Aorta (tissue), 5 donors: Measurements from ENCODE around the gene MRC2. TPM values are rescaled to one million over a fixed set of nuclear protein-coding genes. Genes with fewer than 3 reads are reported as not detected.
A peak's percentile ranks its signal among the peaks of the same experiment; 100 is the strongest.
"Not testable (repeated sequence)": the region's sequence is repeated elsewhere in the genome, so short reads cannot be mapped to it uniquely, and the experiment has no call there.

ENCODE experiments used
- ATAC-seq: fragments of 200-7000 bp; cut with Tn5 transposase; one replicate; pipeline ENCODE4 v1.9.1; 2022; ENCODE audit warnings: moderate library complexity; ENCODE audit not compliant: low FRiP score
- DNase-seq, 2 donors: peaks; one replicate each; pipeline ENCODE4 v3.0.0-alpha.2; 2020
- H3K27ac ChIP-seq, 2 donors: one replicate each; pipeline ENCODE4 v1.5.1; 2013; ENCODE audit warnings: low read length in 2 of 2, mild to moderate bottlenecking in 2 of 2, moderate library complexity in 2 of 2, control low read depth in 1 of 2, inconsistent platforms in 1 of 2, low read depth in 1 of 2
- H3K27me3 ChIP-seq, 2 donors: one replicate each; pipeline ENCODE4 v1.6.1; 2013; ENCODE audit warnings: control low read depth in 1 of 2, low read length in 1 of 2, mild to moderate bottlenecking in 1 of 2, moderate library complexity in 1 of 2; ENCODE audit not compliant: insufficient read depth in 2 of 2, control insufficient read depth in 1 of 2
- H3K36me3 ChIP-seq, 2 donors: one replicate each; pipeline ENCODE4 v1.6.1; 2013; ENCODE audit warnings: control low read depth in 1 of 2, low read length in 1 of 2, mild to moderate bottlenecking in 1 of 2; ENCODE audit not compliant: insufficient read depth in 2 of 2, control insufficient read depth in 1 of 2
- H3K4me1 ChIP-seq, 2 donors: one replicate each; pipeline ENCODE4 v1.6.1; 2013; ENCODE audit warnings: low read length in 2 of 2, control low read depth in 1 of 2, mild to moderate bottlenecking in 1 of 2, moderate library complexity in 1 of 2; ENCODE audit not compliant: insufficient read depth in 2 of 2, control insufficient read depth in 1 of 2
- H3K4me3 ChIP-seq, 2 donors: one replicate each; pipeline ENCODE4 v1.5.1; 2013; ENCODE audit warnings: low read length in 2 of 2, control low read depth in 1 of 2, mild to moderate bottlenecking in 1 of 2
- H3K9me3 ChIP-seq: one replicate; pipeline ENCODE4 v1.6.1; 2013; ENCODE audit warnings: mild to moderate bottlenecking, low read length; ENCODE audit not compliant: control insufficient read depth
- WGBS, 2 donors: extraction: QIAGEN DNeasy Blood & Tissue Kit; methylation state at CpG; one replicate each; pipeline ENCODE4 v1.1.7; 2013; 5-methylcytosine and 5-hydroxymethylcytosine counted together
- intact Hi-C, 2 donors: fragments of 100-400 bp; cut with DNase I; formaldehyde crosslinking; loops; one replicate each; pipeline versions ENCODE4 v1.14.2 to v1.15.0; 2022
- polyA plus RNA-seq, 2 donors: library from polyadenylated mRNA; stranded (reverse); fragments of 200-250 nt; gene quantifications; one replicate each; pipeline ENCODE4 v1.2.3, GENCODE V29; 2013
- total RNA-seq, 2 donors: library from RNA; stranded (reverse); fragmentation: NEBNext Ultra II Directional; extraction: Animal tissue kit (Norgen Biotek cat#: 25700); gene quantifications; one replicate each; pipeline ENCODE4 v1.2.1, GENCODE V29; 2021
- donor health status: healthy with polysubstance abuse.
- donor health status: Bipolar disorder and iron deficiency.
- donor health status: DM: no; HTN: no; CAD: no.
- donor health status: DM: no; HTN: no; CAD: no.
- donor health status: DM: yes; HTN: yes; CAD: no.

Gene MRC2
- total and polyA plus RNA-seq, 4 donors, result 15.3 to 232 (median 122) TPM

DNA sequence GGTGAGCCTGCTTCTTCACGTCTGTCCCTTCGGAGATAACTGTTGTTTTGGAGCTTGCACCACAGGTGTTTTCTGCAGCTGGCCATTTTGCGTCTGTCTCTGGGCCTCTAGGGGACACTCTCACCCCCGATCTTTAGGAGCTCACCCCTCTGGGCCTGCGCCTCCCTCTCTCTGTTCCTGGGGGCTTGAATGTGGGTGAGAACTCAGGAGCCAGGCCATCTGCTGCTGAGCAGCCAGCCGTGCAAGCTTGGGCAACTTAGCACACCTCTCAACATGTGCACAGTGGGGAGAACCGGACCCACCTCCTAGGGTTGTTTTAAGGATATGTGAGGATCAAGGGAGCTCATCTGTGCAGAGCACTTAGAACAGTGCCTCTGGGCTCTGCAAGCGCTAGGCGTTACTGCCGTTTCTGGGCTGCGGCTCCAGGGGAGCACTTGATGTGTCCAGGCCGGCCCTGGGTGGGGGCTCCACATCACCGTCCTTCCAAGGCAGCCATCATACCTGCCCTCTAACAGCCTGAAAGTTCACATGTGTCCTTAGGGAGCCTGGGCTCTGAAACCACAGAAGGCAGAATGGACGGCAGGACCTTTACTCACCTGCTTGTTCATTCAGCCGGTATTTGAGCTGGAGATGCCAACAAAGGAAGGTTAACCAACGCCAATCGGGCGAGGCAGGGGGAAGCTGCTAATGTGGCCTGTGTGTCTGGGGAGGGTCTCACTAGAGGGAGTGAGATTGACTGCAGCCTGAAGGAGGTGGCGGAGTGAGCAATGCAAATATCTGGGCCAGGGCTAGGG lies 66.3 kb downstream of the MRC2 start:
- intact Hi-C loops, result no loop called here

DNA sequence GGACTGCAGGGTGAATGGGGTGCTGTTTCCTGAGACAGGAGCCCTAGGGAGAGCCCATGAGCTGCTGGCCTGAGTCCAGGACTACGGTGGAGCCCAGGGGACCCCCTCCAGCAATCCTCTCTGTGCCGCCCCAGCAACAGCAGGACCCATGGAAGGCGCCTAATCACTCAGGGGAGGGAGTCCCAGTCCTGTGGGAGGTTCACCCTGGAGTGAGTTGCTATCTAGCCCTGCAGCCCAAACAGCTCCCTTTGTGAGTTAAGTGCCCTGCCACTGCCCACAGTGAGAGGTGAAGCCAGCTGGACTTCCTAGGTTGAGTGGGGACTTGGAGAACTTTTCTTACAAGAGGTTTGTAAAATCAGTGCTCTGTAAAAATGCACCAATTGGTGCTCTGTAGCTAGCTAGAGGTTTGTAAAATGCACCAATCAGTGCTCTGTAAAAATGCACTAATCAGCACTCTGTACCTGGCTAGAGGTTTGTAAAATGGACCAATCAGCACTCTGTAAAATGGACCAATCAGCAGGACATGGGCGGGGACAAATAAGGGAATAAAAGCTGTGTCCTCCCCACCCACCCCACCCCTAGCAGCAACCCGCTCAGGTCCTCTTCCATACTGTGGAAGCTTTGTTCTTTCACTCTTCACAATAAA lies 67.7 kb downstream of the MRC2 start:
- H3K27me3 ChIP-seq, DNase-seq, intact Hi-C loops, H3K36me3 ChIP-seq, H3K4me3 ChIP-seq, H3K4me1 ChIP-seq, ATAC-seq, H3K27ac ChIP-seq, H3K9me3 ChIP-seq: not testable (repeated sequence)
- WGBS, 2 donors, result 90 to 95% methylated on average over 5 of the region's 5 CpGs

More for the DNA sequence above, 66.3 kb downstream of the MRC2 start:
- DNase-seq (no peak), ATAC-seq (no peak)
- H3K36me3 ChIP-seq, result peaks cover 3 to 4% of the 10 kb centered on the region in 2 donors
- no peaks in the 10 kb centered on the region for H3K9me3 ChIP-seq
- WGBS, 2 donors, result 81 to 83% methylated on average over 19 of the region's 19 CpGs
- H3K27me3 ChIP-seq, result no peaks in the 10 kb centered on the region
- H3K4me1 ChIP-seq, result no peaks in the 10 kb centered on the region
- no peak overlapping the region for H3K4me3 ChIP-seq
- no peak overlapping the region for H3K27ac ChIP-seq

DNA sequence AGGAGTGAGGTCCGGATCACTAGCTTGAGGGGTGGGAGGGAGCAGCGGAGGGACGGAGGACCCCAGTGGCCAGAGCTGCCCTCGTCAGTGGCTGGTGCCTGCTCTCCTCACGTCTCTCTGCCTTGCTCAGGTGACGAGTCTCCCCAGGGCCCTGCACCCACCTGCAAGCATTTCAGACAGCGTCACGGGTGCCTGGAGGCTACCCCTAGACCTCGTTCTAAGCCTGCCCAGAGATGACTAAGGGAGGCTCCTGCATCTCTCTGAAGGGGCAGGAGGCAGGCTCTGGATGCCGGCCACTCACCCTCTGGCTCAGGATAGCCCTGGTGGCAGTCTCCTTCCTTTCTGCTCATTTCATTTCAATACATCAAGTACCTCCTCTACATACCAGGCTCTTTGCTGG lies 68.8 kb downstream of the MRC2 start:
- Histone ChIP-seq H3K4me1 (no peaks in the 10 kb centered on the region), H3K4me3 (no peak overlapping the region), H3K36me3 (no peaks in the 10 kb centered on the region), H3K27ac (no peak overlapping the region), H3K9me3 (no peaks in the 10 kb centered on the region), H3K27me3 (no peaks in the 10 kb centered on the region)
- 43 to 51% methylated on average over 10 of the region's 10 CpGs for WGBS, 2 donors
- ATAC-seq (peak; percentile 4), DNase-seq (peak in 1 of 2 donors; percentile 68)
- intact Hi-C loops, result no loop called here

DNA sequence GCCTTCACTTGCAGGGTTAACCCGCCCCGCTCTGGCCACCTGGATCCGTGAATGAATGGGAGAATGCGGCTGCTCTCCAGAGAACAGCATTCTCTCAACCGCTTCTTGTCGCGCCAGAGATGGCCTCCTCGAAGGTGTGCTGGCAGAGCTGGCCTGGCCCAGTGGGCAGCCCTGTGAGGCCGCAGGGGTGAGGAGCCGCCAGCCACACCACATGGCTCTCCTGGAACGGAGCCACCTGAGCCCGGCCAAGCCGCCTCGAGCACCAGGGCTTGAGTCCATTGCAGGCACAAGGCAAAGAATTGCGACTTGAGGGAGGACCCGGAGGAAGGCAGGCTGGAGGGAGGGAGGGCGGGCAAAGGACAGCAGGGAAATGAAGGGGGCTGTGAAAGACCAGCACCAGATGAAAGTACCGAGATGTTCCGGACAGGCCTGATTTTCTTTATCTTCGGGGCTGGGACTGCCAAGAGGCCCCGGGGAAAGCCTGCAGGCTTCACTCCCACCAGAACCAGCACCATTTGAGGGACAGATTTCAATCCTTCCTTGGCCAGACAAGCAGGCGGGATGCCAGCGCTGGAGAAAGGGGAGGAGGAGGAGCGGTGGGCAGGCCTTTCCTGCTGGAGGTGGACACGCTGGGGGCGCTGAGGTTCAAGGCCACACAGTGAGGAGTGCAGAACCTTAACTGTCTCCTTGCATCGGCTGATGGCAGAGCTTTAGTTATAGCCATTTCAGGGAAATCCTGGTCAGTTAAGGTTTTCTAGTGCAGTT lies 69.4 kb downstream of the MRC2 start:
- ATAC-seq (peak; percentile 49), DNase-seq (peak; percentile 74 to 80)
- Histone ChIP-seq H3K27ac (no peak overlapping the region), H3K4me3 (no peak overlapping the region), H3K9me3 (no peaks in the 10 kb centered on the region), H3K27me3 (no peaks in the 10 kb centered on the region), H3K36me3 (no peaks in the 10 kb centered on the region), H3K4me1 (no peaks in the 10 kb centered on the region)
- WGBS, 2 donors, result 2 to 13% methylated on average over 27 of the region's 27 CpGs
- intact Hi-C loops, result no loop called here

DNA sequence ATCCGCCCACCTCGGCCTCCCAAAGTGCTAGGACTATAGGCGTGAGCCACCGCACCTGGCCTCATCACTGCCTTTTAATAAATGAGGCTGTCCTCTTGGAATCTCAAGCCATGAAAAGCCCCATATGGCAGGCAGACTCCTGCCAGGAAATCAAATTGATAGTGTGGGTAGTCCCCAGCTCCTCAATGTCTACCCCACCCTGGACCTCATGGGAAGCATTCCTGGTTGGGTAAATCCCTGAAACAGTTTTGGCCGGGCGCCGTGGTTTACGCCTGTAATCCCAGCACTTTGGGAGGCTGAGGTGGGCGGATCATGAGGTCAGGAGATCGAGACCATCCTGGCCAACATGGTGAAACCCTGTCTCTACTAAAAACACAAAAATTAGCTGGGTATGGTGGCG lies 71.0 kb downstream of the MRC2 start:
- H3K4me1 ChIP-seq, H3K27me3 ChIP-seq, ATAC-seq, H3K27ac ChIP-seq, H3K9me3 ChIP-seq, H3K36me3 ChIP-seq, H3K4me3 ChIP-seq, intact Hi-C loops: not testable (repeated sequence)
- WGBS, 2 donors, result 85 to 96% methylated on average over 11 of the region's 11 CpGs
- DNase-seq, result peak in 1 of 2 donors; percentile 40

DNA sequence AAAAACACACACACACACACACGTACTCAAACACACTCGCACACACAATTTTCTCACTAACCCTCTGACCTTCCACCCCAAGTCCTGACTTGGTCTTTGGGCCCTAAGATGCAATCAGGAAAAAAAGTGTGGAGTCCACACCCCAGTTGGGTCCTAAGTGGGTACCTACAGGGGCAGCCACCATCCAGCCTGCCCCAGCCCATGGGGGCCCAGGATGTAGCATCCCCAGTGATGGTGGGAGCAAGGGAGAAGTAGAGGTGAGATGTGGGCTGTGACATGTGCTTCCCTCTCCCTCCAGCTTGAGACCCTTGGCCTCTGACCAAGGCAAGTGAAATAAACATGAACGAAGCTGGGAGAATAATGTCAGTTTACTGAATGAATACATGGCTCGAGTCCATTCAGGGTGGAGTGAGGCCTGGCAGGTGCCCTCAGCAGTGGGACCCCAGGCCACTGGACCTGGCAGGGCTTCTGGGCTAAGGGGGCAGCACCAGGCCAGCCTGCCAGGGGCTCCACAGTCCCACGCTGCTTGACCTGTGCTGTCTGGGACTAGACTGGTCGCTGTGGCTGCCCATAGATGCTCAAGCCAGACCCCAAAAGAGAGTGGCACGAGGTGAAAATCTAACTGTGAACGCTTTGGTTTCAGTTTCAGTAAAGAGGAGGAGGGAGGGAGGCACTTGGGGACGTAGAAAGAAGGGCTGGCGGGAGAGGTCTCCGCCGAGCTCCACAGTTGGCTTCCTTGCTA lies 73.7 kb downstream of the MRC2 start:
- peak in 1 of 2 donors; percentile 28 for DNase-seq
- H3K27me3 ChIP-seq, result no peaks in the 10 kb centered on the region
- no peak for ATAC-seq
- no peak overlapping the region for H3K27ac ChIP-seq
- intact Hi-C loops, result loop anchor here (10.0 kb wide), 3 partner anchors 374 to 914 kb away; no protein-coding TSS in a partner anchor
- no peaks in the 10 kb centered on the region for H3K4me1 ChIP-seq
- 78% methylated on average over 12 of the region's 12 CpGs for WGBS, 2 donors
- H3K4me3 ChIP-seq, result no peak overlapping the region
- no peaks in the 10 kb centered on the region for H3K36me3 ChIP-seq
- H3K9me3 ChIP-seq, result no peaks in the 10 kb centered on the region

DNA sequence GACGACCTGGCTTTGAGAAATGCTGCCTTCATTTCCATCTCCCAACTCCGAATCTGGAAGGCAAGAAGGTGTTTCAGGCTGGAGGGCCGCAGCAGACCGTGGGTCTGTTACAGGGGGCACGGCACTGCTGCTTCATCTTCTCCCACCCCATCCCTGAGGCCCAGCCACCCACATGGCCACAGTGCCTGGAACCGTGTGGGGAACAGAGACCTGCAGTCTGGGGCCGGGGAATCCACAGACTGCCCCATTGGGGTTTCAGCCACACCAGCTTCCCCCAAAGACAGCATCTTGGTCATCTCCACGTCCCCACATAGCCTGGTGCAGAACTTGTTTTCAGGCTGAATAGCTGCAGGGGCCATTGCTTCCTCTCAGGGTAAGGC lies 74.2 kb downstream of the MRC2 start:
- WGBS, 2 donors, result 87 to 88% methylated on average over 8 of the region's 8 CpGs
- Histone ChIP-seq H3K4me1 (no peaks in the 10 kb centered on the region), H3K9me3 (no peaks in the 10 kb centered on the region), H3K27me3 (no peaks in the 10 kb centered on the region), H3K36me3 (no peaks in the 10 kb centered on the region), H3K4me3 (no peak overlapping the region), H3K27ac (no peak overlapping the region)
- ATAC-seq, result no peak
- peak in 1 of 2 donors; percentile 56 for DNase-seq
- intact Hi-C loops, result loop anchor here (2.0 to 10.0 kb wide), 4 partner anchors 269 to 913 kb away; no protein-coding TSS in a partner anchor

DNA sequence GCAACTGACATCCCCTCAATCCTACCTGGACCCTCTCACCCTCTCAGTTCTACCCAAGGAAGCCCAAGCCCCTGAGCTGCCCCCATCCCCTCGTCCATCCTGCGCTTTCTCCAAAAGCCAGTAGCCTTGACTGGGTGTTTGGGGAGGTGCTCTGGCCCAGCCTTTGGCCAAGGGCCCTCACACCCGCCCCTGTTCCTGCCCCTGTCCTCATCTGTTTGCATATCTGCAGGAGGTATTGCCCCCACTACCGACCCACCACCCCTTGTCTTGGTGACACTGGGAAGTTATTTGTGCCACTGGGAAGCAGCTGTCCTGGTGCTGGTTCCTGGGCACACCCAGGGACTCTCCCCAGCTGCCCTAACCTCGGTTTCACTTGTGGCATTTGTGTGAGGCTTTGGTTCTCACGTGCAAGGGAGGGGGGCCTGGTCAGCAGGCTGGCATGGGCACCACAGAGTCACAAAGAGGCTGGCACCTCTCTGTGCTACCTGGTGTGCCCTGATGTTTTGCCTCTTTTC lies 75.3 kb downstream of the MRC2 start:
- H3K27ac ChIP-seq, result no peak overlapping the region
- 62 to 63% methylated on average over 6 of the region's 6 CpGs for WGBS, 2 donors
- no peak overlapping the region for H3K4me3 ChIP-seq
- no peaks in the 10 kb centered on the region for H3K27me3 ChIP-seq
- H3K4me1 ChIP-seq, result no peaks in the 10 kb centered on the region
- no peaks in the 10 kb centered on the region for H3K9me3 ChIP-seq
- intact Hi-C loops, result loop anchor here (1.0 to 10.0 kb wide), 5 partner anchors 265 to 912 kb away; no protein-coding TSS in a partner anchor
- DNase-seq, result no peak
- no peaks in the 10 kb centered on the region for H3K36me3 ChIP-seq
- peak; percentile 1 for ATAC-seq
